GM10266 (cell line): Measurements from ENCODE around the gene ABTB2.

Experiments
- DNase-seq: peaks from one replicate; pipeline ENCODE4 v3.0.0; 2012; ENCODE audit errors: extremely low spot score
- TF ChIP-seq, protein P1 (sequence below): IDR thresholded peaks from 2 replicates; pipeline ENCODE4 v1.5.1; 2012; ENCODE audit warnings: mild to moderate bottlenecking, low read depth; ENCODE audit not compliant: control insufficient read depth, insufficient read depth; ENCODE audit errors: missing control alignments

ABTB2 gene

DNA sequence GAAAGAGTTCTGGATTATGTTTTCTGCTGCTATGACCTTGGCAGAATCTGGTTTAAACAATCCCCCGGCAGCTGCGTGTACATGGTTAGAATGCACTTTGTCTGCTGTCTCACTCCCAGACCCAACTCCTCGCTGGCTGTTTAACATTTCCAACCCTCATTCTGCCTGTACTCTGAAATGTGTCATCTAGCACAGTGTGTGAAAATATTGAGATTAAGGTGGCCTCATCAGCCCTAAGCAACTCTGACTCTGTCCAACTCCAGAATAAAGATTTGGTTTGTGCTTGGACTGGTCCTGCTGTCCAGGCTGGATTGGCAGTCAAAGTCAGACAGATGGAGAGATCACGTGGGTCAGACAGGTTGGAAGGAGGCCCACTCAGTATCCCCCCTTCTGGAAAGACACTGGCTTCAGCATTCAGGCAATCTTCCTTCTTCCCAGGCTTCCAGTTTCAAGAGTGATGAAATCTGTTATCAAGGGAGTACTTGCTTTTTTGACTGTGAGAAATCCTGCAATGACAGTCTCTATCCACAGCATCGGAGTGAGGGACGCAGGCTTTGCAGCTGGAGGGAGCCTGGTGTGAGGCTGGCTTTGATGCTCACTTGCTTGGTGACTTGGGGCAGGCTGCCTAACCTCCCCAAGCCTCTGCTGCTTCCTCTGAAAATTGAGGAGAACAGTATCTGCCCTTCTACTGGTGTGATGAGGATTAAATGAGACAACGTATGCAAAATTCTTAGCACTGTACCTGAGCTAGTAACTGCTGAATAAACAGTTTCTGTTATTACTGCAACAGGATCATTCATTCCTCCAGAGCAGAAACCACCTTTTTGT is 29.8 kb downstream of the ABTB2 start:
- TF ChIP-seq, protein P1, sequence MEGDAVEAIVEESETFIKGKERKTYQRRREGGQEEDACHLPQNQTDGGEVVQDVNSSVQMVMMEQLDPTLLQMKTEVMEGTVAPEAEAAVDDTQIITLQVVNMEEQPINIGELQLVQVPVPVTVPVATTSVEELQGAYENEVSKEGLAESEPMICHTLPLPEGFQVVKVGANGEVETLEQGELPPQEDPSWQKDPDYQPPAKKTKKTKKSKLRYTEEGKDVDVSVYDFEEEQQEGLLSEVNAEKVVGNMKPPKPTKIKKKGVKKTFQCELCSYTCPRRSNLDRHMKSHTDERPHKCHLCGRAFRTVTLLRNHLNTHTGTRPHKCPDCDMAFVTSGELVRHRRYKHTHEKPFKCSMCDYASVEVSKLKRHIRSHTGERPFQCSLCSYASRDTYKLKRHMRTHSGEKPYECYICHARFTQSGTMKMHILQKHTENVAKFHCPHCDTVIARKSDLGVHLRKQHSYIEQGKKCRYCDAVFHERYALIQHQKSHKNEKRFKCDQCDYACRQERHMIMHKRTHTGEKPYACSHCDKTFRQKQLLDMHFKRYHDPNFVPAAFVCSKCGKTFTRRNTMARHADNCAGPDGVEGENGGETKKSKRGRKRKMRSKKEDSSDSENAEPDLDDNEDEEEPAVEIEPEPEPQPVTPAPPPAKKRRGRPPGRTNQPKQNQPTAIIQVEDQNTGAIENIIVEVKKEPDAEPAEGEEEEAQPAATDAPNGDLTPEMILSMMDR = no peak
- DNase-seq = no peak

DNA sequence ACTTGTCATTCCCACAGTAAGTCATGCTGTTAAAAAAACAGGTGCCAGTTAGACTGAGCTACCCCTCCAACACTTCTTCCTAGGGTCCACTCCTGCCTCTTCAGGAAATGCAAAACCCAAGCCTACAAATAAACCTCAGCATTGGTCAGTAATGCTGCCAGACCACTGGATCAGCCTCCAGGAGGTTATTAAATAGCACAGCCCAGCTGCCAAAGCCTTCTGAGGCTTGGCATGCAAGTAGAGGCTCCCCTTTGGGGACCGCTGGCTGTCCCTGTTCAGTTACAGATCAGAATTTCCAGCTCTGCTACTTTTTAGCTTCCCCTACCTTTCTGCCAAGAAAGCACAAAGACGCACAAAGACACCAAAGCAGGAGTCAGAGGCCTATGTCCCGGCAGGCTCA is 33.3 kb downstream of the ABTB2 start:
- no peak for DNase-seq
- TF ChIP-seq, protein P1 = no peak

DNA sequence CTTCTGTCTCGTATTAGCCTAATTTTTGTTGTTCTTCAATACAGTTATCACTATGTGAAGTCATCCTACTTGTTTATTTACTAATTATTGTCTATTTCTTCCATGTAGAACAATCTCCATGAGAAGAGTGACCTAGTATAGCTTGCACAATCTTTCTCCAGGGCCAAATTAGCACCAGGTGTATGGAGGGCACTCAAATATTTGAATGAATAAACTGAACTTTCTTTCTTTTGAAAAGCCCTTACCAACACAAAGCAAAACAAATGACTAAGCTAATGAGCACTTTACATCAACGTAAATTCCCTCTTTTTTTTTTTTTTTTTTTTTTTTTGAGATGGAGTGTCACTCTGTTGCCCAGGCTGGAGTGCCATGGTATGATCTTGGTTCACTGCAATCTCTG is 34.2 kb downstream of the ABTB2 start:
- no peak for DNase-seq
- TF ChIP-seq, protein P1 = no peak

- no peak for DNase-seq
- TF ChIP-seq, protein P1 = no peak
Measured at GRCh38 chr11:34318111-34319037, 39.4 kb downstream of the ABTB2 start.

- DNase-seq = no peak
- TF ChIP-seq, protein P1 = no peak
Measured at GRCh38 chr11:34317666-34318065, 40.1 kb downstream of the ABTB2 start.

- no peak for DNase-seq
- TF ChIP-seq, protein P1 = no peak
Measured at GRCh38 chr11:34317036-34317360, 40.8 kb downstream of the ABTB2 start.
